GM18868 (cell line): ENCODE measurements around the gene CORIN.
A peak's percentile ranks its signal among the peaks of the same experiment; 100 is the strongest.

Experiments
- ATAC-seq: cut with Tn5 transposase; IDR thresholded peaks from one replicate; pipeline ENCODE4 v1.9.1; 2021; ENCODE audit warnings: mild to moderate bottlenecking, moderate library complexity; ENCODE audit not compliant: unreplicated experiment

The CORIN gene

GRCh38 chr4:47831026-47831679 is 6.7 kb downstream of the CORIN start:
- no peak for ATAC-seq

DNA sequence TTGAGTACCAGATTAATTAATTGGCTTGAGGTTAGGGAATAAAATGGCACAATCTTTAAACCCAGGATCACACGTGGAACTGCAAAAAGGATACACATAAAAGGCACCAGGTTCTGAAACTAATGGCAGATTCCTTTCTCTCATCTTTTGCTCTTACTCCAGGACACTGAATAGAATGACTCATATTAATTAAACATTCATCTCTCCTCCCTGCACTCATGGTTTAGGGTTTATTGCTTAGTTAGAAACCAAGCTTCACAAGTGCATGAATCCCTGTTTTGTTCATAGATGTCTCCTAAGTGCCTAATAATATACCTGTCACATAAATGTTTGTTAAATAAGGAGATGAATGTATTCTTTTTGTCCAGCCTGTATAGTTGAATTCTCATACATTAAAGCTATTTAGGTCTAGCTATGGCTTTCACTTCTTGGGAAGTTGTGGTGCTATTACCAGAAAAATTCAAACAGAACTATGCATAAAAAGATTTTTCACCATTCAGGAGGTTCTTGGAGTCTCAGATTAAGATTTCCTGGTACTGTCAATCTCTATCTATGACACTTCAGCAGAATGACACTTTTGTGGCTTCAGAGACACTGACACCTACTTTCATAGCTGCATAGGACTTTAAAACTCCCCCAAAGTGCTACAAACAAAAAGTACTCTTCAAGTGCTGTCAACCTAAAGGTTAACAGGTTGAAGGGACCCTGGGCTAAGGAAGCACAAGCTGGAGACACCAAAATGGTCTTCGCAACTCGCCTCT is 7.4 kb downstream of the CORIN start:
- no peak for ATAC-seq

DNA sequence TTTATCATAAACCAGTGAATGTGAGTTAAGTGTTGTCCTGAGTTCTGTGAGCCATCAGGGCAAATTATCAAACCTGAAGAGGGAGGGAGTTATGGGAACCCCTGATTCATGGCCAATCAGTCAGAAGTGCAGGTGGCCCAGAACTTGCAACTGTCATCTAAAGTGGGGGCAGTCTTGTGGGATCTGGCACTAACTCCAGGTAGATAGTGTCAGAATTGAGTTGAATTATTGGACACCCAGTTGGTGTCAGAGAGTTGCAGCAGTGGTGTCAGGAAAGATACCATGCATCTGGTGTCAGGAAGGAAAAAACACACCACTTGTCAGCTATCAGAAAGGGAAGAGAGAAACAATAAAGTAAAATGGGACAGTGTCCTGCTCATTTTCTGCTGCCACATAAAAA is 8.4 kb downstream of the CORIN start:
- no peak for ATAC-seq

DNA sequence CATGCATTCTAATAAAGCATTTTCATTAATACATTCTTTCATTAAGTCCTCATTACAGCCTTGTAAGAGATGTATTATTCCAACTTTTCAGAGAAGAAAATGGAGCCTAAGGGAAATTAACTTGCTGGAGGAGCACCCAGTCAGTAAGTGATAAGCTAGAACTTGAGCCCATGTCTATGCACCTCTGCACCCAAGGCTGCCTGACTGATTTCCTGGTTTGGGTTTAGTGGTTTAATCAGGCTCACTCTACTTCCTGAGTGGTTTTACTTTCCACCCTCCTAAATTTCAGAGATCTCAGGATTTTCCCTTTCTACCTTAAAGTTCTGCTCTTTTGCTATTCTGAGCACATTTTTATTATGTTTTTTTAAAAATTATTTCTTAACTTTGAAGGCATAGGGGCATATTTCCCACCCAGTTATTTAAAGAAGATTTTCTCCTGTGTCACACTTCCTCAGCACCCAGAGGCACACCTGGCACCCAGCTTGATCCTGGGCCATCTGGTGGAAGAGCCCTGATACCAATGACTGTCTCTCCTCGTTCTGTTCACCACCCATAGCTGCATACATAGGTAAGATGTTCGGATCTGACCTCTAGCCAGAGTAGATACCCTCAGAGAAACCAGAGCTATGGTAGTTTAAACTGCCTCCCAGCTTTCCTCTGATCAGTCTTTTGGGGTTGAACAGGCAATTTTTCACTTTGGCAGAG is 10.4 kb downstream of the CORIN start:
- ATAC-seq: no peak

GRCh38 chr4:47824840-47825239 is 13.0 kb downstream of the CORIN start:
- peak; percentile 81 for ATAC-seq

DNA sequence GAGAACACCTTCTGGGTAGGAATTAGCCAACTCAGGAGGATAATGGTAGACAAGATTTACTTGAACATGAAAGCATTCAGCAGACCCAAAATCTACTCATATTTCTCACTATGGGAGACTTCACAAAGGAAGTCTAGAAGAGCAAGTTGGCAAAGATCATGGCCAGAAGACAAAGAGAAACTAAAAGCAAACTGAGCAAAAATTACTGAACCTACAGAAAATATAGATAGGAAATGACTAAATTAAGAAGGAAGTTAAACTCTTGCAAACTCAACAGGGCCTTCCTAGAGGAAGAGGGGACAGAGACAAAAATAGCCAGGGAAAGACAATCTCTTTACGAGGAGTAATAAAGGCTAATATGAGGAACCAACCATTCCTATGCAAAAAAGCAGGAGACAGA is 18.7 kb downstream of the CORIN start:
- no peak for ATAC-seq

DNA sequence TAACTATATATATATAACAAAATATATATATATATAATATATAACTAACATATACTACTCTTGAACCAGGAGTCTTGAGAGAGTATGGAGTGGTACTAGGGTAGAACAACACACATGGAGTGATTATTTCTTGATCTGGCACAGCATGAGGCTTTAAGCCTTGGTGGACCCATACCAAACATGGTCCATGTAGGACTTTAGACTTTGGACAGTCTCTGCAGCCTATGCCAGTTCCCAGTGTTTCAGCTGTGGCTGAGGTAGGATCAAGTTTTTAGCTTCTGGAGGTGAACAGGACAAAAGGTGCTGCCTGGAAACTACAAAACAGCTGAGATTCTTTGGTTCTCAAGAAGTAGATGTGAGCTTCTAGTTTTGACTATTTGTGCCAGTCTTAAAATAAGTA is 20.6 kb downstream of the CORIN start:
- no peak for ATAC-seq

GRCh38 chr4:47816748-47817147 is 21.1 kb downstream of the CORIN start:
- no peak for ATAC-seq

DNA sequence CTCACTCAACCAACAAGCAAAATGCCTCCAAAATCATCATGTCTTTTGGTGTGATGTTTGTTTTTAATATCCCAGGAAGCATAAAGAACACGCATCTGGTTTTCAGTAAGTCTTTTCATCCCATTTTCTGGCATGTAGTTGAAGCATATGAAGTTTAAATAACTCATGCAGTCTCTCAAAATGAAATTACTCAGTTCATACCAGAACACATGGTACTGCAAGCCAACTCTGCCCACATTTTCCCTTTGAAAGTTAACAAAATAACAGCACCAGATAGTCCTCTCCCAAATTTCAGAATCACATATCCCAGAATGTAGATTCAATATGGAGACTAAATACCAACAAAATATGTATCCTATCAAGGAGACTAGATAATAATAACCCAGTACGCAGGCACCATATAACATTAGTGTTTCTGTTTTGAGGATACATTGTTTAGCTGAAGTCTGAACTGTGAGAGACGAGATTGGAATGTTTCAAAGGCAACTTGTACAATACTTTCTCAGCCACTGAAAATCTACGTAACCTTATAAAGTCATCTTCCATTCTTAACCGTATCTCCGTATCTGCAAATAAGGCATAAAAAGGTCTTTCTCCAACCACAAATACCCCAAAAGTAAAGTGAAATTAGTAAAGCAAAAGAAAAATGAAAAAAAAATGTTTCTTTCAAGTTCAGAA is 23.1 kb downstream of the CORIN start:
- no peak for ATAC-seq

DNA sequence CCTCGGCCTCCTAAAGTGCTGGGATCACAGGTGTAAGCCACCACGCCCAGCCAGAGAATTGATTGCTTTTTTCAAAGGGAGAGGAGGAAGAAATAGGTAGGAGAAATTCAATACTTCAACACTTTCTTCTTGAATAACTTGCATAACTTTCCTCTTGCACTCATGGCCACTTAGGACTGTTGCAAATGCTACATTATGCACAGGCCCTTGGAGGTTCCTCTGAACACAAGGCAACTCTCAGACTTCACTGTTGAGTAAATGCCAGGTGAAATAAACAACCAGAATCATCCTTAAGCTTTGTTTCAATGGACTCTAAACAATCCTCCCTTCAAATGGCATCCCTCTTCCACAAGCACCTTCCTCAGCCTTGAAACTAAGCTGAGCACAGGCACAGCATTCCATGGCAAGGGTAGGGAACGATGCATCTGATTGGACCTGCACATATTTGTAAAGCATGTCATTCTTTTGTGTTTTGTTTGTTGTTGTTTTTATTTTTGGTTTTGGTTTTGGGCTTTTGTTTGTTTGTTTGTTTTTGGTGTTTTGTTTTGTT is 28.1 kb downstream of the CORIN start:
- no peak for ATAC-seq

DNA sequence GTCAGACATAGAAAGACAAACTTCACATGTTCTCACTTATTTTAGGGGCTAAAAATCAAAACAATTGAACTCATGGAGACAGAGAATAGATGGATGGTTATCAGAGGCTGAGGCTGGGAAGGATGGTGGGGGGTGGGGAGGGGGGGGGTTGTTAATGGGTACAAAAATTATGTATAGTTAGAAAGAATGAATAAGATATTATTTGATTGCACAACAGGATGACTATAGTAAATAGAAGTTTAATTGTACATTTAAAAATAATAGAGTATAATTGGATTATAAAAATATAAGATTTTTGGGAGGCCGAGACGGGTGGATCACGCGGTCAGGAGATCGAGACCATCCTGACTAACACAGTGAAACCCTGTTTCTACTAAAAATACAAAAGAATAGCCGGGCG is 33.3 kb downstream of the CORIN start:
- ATAC-seq: no peak

GRCh38 chr4:47801481-47802002 is 36.3 kb downstream of the CORIN start:
- no peak for ATAC-seq

- ATAC-seq: no peak
Observed at GRCh38 chr4:47798165-47798564, 39.7 kb downstream of the CORIN start.

GRCh38 chr4:47791965-47792364 is 45.9 kb downstream of the CORIN start:
- no peak for ATAC-seq

- ATAC-seq: no peak
Observed at GRCh38 chr4:47790105-47790504, 47.8 kb downstream of the CORIN start.

- ATAC-seq: no peak
Observed at GRCh38 chr4:47788126-47788525, 49.7 kb downstream of the CORIN start.

DNA sequence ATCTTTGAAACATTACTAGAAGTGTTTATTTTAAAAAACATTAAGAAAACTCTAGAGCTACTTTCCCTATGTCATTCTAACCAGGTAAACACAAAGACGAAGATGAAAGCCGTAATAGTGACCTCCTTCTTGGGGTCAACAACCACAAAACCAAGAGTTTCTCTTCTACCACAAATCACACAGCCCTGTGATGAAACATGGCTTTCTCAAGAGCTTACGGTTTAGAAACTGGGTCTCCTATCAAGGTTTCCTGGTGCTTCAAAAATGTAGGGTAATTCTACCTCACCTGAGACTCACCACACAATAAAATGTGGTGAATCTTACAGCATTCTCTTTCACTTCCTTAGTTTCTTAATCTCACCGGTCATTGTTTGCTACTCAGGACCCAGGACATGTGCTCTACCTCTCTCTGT is 50.9 kb downstream of the CORIN start:
- ATAC-seq: peak; percentile 97

DNA sequence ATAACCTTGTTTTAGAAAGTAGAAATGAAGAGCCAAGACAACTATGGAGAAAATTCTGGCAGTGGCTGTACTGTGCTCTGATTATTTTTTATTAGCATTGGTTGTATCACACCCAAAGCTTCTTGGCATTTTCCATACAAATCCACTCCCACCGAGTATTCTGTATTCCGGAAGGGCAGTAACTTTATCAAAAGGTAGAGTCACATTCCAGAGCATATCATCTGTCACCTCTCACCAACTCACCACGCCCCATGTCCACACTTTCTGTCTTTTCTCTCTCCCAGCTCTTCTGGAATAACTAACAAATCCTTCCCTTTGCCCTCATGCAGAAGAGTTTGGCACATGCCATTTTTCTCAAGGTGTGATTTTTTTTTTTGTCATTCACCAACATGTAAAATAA is 52.7 kb downstream of the CORIN start:
- ATAC-seq: no peak

GRCh38 chr4:47784222-47784621 is 53.6 kb downstream of the CORIN start:
- no peak for ATAC-seq

DNA sequence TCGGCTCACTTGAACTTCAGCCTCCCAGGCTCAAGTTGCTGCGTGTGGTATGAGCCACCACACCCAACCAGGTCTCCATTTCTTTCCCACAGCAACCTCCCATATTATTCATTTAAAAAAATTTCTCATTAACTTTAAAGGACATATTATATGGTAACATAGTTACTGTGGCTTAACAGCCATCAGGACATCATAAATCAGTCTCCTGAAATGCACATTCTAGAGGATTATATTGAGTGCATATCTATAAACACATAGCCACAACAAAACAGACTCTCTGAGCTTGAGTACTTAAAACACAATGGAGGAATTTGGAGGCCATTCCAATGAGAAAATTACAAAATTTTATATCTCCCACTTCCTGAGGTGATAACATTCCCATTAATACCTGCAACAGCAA is 61.5 kb downstream of the CORIN start:
- no peak for ATAC-seq

- ATAC-seq: no peak
Observed at GRCh38 chr4:47774079-47774478, 63.8 kb downstream of the CORIN start.
